Hippocampal formation (tissue), 2 donors: Measurements from ENCODE around the gene HIPK2.
A peak's percentile ranks its signal among the peaks of the same experiment; 100 is the strongest.
"Not testable (repeated sequence)": the region's sequence is repeated elsewhere in the genome, so short reads cannot be mapped to it uniquely, and the experiment has no call there.

Source experiments
- DNase-seq, 2 donors: peaks; one replicate each; lab custom pipeline; 2025; lab: John Stamatoyannopoulos, UW

Gene HIPK2

GRCh38 chr7:139567647-139568345 is 210.0 kb downstream of the HIPK2 start:
- DNase-seq, result no peak

- DNase-seq, result no peak
Observed at GRCh38 chr7:139566736-139567646, 210.8 kb downstream of the HIPK2 start.

GRCh38 chr7:139566075-139566474 is 211.7 kb downstream of the HIPK2 start:
- DNase-seq, result no peak

- no peak for DNase-seq
Observed at GRCh38 chr7:139563856-139564255, 213.9 kb downstream of the HIPK2 start.

GRCh38 chr7:139562961-139563565 is 214.7 kb downstream of the HIPK2 start:
- no peak for DNase-seq

DNA sequence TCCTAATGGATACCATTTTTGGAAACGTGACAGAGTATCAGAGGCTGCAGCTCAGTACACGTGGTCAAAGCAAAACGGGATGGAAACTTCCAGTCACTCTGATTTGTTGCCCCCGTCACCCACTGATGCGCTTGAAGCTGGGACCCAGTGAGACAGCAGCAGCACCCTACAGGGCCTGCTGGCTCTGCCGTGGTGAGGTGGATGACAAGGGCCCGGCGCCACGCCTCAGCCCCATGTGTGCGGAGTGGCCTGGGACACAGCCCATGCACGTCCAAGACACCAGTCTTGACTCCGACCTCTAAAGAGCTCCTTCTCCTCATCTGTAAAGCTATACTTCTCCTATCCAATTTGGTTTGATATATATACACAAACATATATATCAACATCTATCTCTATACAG is 215.3 kb downstream of the HIPK2 start:
- DNase-seq, result no peak

DNA sequence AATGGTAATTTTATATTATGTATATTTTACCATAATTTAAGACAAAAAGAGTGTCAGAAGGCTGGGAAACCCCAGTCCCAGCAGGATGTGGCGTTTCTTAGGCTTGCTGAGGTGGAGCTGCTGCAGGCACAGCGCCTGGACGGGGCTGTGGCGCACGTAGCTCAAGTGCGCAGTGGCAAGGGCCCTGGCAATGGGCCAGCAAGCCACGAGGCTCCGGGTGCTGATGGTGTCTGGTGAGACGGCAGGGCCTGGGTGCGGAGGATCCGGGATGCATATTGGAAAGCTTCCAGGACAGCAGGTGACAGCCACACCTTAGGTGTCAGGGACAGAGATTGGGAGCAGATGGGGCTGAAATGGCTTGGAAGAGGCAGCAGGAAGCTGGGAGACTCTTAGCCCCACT is 217.1 kb downstream of the HIPK2 start:
- DNase-seq, result no peak

GRCh38 chr7:139560199-139560598 is 217.6 kb downstream of the HIPK2 start:
- no peak for DNase-seq

DNA sequence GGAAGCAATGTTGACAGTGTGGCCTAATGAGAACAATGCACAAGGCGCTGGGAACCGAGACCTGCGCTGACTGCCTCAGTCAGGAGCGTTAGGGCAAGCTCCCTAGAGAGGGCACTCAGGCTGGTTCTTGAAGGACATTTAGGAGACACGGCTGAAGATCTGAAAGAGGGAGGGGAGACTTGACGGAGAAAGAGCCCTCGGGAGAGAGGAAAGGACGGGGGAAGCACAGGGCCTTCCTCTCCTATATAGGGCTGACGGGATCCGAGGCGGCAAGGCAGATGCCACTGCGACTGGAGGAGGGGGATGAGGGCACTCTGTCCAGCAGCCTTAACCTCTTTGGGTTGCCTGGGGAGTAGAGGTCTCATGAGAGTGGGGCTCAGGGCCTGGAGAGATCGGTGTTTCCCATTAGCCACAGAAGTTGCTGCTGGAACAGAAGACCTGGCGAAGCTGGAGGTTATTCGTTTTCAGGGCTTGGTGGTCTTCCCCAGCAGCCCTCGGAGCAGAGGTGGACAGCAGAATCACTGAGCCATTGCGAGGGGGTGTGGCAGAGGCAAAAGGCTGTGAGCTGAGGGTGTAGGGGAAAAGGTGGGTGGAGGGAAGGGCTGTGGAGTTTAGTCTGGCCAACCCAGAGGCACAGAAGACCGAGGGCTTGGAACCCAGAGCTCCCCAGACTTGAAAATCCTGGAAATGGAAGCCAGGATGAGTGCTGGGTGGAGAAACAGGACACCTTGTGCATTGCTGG is 218.3 kb downstream of the HIPK2 start:
- no peak for DNase-seq

- DNase-seq, result no peak
Observed at GRCh38 chr7:139557857-139558581, 219.8 kb downstream of the HIPK2 start.

- DNase-seq, result not testable (repeated sequence)
Observed at GRCh38 chr7:139553991-139554700, 223.7 kb downstream of the HIPK2 start.

DNA sequence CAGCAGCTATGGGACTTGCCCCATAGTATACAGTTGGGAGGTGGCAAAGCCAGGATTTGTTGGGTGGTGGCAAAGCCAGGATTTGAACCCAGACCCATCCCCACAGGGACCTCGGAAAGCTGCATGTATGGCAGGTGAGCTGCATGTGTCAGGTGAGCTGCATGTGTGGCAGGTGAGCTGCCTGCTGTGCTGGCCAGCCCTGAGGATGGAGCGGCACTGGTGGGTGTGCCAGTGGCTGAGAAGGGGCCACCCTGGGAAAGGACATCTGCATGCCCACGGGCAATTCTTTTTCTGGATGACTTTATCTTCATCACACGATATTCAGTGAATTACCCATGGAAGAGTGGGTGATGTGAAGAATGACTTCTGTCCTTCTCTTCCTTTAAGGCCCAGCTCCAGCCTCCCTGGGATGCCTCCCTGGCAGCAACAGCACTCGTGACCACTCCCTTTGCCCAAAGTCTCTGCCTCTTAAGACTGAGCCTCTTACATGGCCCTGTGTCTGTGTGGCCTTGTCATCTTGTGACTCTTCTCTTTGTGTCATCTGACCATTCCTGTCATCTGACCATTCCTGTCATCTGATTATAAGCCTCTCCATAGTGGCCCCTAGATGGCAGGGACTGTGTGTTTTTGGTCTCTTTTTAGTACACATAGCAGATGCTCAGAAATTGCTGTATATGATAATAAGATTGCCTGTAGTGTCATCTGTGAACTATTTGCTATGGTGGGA is 229.3 kb downstream of the HIPK2 start:
- no peak for DNase-seq

DNA sequence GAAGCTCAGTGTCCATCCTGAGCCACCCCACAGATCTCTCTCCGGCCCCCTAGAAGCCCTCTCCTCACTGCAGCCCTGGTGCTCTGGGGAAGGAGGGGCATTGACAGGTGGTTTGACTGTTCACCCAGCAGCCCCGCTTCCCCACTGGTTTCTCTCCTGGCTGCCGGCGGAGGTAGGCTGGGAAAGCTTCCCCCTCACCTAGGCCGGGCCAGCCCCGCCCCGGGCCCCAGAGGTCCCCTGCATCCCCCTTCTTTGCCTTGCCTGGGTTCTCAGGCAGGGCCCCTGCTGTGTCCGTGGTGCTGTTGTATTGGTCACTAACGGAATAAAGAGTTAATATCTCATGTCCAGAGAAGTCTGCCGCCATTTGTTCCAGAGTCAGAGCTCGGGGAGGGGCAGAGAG is 233.2 kb downstream of the HIPK2 start:
- no peak for DNase-seq

GRCh38 chr7:139543801-139544603 is 233.8 kb downstream of the HIPK2 start:
- DNase-seq, result peak in 1 of 2 donors; percentile 5

DNA sequence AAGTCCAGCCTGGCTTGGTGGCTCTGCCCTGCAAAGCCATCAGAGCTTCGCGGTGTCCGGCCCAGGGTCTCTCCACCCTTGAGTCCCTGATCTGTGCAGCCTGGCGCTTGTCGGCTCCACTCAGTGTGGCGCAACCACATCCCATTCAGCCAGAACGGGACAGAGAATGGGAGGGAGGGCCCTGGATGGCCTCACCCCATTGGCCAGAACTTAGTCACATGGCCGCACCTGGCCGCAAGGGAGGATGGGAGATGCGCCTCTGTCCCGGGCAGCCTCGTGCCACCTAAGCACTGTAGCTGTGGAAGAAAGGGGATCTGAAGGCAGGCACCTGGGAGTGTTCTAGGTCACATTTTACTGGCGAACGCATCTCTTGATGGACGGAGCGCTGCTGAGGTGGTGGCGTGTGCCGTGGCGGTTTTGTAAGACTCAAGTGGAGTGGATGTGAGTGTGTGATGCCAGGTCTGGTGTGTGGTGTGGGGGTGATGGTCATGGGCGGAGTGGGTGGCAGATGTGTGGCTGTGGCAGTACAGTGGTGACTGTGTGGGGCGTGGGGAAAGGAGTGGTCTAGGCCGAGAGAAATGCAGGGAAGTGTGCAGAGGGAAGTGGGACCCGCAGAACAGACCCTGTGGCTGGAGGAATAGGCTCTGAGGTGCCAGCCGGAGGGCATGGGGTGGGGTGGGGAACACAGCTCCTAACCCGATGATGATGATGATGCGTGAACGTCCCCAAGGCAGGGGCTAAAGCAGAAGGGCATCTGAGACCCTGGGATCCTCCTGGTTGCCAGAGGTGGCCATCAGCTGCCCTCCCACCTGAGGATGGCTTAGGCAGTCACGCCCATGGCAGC is 235.3 kb downstream of the HIPK2 start:
- DNase-seq, result no peak

DNA sequence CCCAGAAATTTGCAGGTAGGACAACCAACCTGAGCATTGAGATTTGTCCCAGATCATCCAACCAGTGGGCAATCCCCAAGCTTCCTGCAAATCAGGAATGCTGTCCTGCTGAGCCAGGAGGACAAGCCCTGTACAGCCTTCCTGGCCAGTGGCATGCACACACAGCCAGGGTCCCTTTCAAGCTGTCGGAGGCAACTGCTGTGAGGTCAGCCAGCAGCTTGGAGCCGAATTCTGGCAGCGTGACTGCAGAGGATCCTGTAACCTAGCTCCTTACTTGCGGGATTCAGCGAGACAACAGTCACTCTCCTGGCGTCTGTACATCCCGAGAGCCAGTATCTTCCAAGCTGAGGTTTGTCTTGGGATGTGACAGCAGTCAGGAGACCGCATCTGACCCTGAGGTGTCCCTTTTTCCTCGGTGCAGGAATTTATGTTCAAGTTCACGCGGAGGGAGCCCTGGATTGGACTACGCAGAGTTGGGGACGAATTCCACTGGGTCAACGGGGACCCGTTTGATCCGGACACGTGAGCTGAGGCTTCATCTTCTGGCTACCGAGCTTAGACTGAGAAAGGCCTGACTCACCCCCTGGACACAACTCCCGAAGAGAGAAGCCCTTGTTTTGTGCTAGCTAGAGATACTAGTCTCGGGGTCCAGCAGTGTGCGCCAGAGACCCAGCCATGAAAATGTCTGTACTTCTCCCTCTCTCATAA is 236.0 kb downstream of the HIPK2 start:
- DNase-seq, result no peak

GRCh38 chr7:139540203-139540602 is 237.6 kb downstream of the HIPK2 start:
- DNase-seq, result no peak
